NCI-H524 treated with DMSO at 0.1 percent for 48 hours (cell line): Measurements from ENCODE around the gene CYTL1.
"Not testable (repeated sequence)": the region's sequence is repeated elsewhere in the genome, so short reads cannot be mapped to it uniquely, and the experiment has no call there.

Source experiments
- DNase-seq: peaks from one replicate; lab custom pipeline; 2025; lab: John Stamatoyannopoulos, UW

Gene CYTL1

GRCh38 chr4:5033281-5033841 lies 14.1 kb upstream of the CYTL1 start:
- no peak for DNase-seq

GRCh38 chr4:5032813-5033212 lies 13.6 kb upstream of the CYTL1 start:
- no peak for DNase-seq

GRCh38 chr4:5030927-5031326 lies 11.7 kb upstream of the CYTL1 start:
- DNase-seq = no peak

- DNase-seq = no peak
These were observed 11.0 kb upstream of the CYTL1 start for GRCh38 chr4:5030221-5030620.

- DNase-seq = no peak
These were observed 10.2 kb upstream of the CYTL1 start for GRCh38 chr4:5029447-5029846.

- DNase-seq = no peak
These were observed 9.2 kb upstream of the CYTL1 start for GRCh38 chr4:5028480-5028879.

- DNase-seq = no peak
These were observed 8.1 kb upstream of the CYTL1 start for GRCh38 chr4:5027346-5027745.

- DNase-seq = no peak
These were observed 7.1 kb upstream of the CYTL1 start for GRCh38 chr4:5026371-5026770.

- DNase-seq = no peak
These were observed 5.4 kb upstream of the CYTL1 start for GRCh38 chr4:5024673-5025072.

GRCh38 chr4:5021546-5021945 lies 2.3 kb upstream of the CYTL1 start:
- DNase-seq = no peak

- no peak for DNase-seq
These were observed 1.1 kb upstream of the CYTL1 start for GRCh38 chr4:5020341-5020740.

GRCh38 chr4:5019796-5020195 lies 538 bp upstream of the CYTL1 start:
- DNase-seq = no peak

- DNase-seq = no peak
These were observed 655 bp downstream of the CYTL1 start for GRCh38 chr4:5018603-5019002.

- DNase-seq = no peak
These were observed 1.2 kb downstream of the CYTL1 start for GRCh38 chr4:5018096-5018495.

GRCh38 chr4:5014007-5014682 lies 5.1 kb downstream of the CYTL1 start:
- DNase-seq = no peak

- no peak for DNase-seq
These were observed 6.3 kb downstream of the CYTL1 start for GRCh38 chr4:5012958-5013357.

- DNase-seq = no peak
These were observed 6.9 kb downstream of the CYTL1 start for GRCh38 chr4:5012244-5012898.

GRCh38 chr4:5010984-5011383 lies 8.3 kb downstream of the CYTL1 start:
- no peak for DNase-seq

- no peak for DNase-seq
These were observed 9.5 kb downstream of the CYTL1 start for GRCh38 chr4:5009796-5010195.

- DNase-seq = not testable (repeated sequence)
These were observed 12.3 kb downstream of the CYTL1 start for GRCh38 chr4:5006932-5007331.

- DNase-seq = no peak
These were observed 14.8 kb downstream of the CYTL1 start for GRCh38 chr4:5004496-5004895.

GRCh38 chr4:5003918-5004317 lies 15.3 kb downstream of the CYTL1 start:
- no peak for DNase-seq

- no peak for DNase-seq
These were observed 15.8 kb downstream of the CYTL1 start for GRCh38 chr4:5003372-5003857.
